Measurements from ENCODE around the gene ACOT13. TPM values are rescaled to one million over a fixed set of nuclear protein-coding genes. Genes with fewer than 3 reads are reported as not detected.

ACOT13 gene
- total and polyA plus RNA-seq, 2 donors (not counting 1 experiment from before 2014, with no cell fraction given), result 3.6 to 6.6 TPM

DNA sequence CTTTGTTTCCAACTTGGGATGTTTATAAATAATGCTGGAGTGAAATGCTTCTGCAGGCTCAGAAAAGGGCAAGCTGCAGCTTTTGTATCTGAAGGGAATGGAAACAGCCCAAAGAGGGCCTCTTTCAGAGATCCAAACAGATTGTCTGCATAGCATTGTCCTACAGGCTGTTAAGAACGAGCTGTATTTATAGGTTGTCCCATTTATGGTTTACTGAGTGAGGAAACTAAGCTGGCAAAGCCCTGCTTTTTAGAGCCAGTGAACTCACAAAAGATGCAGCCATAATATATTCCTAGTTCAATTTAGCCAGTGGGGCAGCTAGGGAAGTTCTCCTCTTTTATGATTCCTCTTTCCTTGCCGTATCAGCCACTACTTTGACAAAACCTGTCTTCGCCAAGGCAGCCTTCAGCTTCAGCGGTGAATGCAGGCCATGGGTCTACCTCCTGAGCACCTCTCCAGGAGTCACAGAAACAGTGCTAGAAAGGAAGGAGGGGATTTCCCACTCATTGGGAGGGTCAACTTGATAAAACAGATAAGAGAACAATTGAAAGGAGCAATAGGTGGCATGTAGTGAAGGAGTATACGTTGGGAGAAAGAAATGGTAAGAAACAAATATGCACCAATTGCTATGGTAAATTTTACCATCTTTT, 35.9 kb upstream of the ACOT13 start:
- no peaks in the 10 kb centered on the region for H3K4me1 ChIP-seq (ENCODE audit: control insufficient read depth in 2 of 2, insufficient read depth in 2 of 2, low read length in 2 of 2)
- peaks cover 2 to 4% (median 3%) of the 10 kb centered on the region in 3 donors for H3K9me3 ChIP-seq (ENCODE audit: control extremely low read depth in 1 of 3, control insufficient read depth in 2 of 3, insufficient read depth in 1 of 3, low read length in 2 of 3)
- H3K27ac ChIP-seq (ENCODE audit: low read length in 2 of 2), result no peak overlapping the region
- Mint-ChIP-seq H3K9me3 (ENCODE audit: insufficient read depth) (no peaks in the 10 kb centered on the region), H3K4me3 (no peak overlapping the region), H3K27ac (no peak overlapping the region), H3K4me1 (no peaks in the 10 kb centered on the region), H3K27me3 (peaks cover 13% of the 10 kb centered on the region)
- H3K79me2 ChIP-seq (ENCODE audit: control insufficient read depth, insufficient read depth, low read length), result no peaks in the 10 kb centered on the region
- no peaks in the 10 kb centered on the region for H3K36me3 ChIP-seq (replicated peaks in 1 of 2; ENCODE audit: control extremely low read depth in 1 of 2, control insufficient read depth in 1 of 2, extremely low read depth in 1 of 2, insufficient read depth in 2 of 2, low read length in 1 of 2)
- intact Hi-C loops (cut with micrococcal nuclease), result no loop called here
- DNase-seq (no peak), ATAC-seq (ENCODE audit: low read depth) (no peak)
- ChIA-PET POLR2A (no interaction called here), CTCF (interaction anchor here (0.6 to 1.6 kb wide), 2 partner anchors 49 to 496 kb away, joined by 3 to 5 read pairs; no protein-coding TSS in a partner anchor)
- peaks cover 0 to 6% (median 0%) of the 10 kb centered on the region in 4 experiments for H3K27me3 ChIP-seq (replicated peaks in 1 of 4; ENCODE audit: control extremely low read depth in 1 of 4, control insufficient read depth in 3 of 4, insufficient read depth in 4 of 4, low read length in 3 of 4)
- no peaks in the 10 kb centered on the region for H4K20me1 ChIP-seq (ENCODE audit: control insufficient read depth, insufficient read depth, low read length, poor library complexity, severe bottlenecking)
- no peak overlapping the region for H3K9ac ChIP-seq (ENCODE audit: low read length)
- H3K4me3 ChIP-seq (ENCODE audit: control extremely low read depth in 1 of 5, extremely low read depth in 1 of 5, insufficient read depth in 1 of 5, low read depth in 2 of 5, low read length in 4 of 5), result no peak overlapping the region
- WGBS (ENCODE audit: insufficient coverage), result 100% methylated on average over 2 of the region's 5 CpGs
- H2AFZ ChIP-seq (ENCODE audit: insufficient read depth, low read depth, low read length, poor library complexity, severe bottlenecking), result no peak overlapping the region
- H3K4me2 ChIP-seq (replicated peaks; ENCODE audit: low read depth, low read length, poor library complexity, severe bottlenecking), result no peak overlapping the region
- no peak for TF ChIP-seq EZH2 (IDR thresholded peaks at IDR 0.05; ENCODE audit: borderline replicate concordance, insufficient read depth, low read depth, low read length, poor library complexity, severe bottlenecking)
- TF ChIP-seq, protein P1, sequence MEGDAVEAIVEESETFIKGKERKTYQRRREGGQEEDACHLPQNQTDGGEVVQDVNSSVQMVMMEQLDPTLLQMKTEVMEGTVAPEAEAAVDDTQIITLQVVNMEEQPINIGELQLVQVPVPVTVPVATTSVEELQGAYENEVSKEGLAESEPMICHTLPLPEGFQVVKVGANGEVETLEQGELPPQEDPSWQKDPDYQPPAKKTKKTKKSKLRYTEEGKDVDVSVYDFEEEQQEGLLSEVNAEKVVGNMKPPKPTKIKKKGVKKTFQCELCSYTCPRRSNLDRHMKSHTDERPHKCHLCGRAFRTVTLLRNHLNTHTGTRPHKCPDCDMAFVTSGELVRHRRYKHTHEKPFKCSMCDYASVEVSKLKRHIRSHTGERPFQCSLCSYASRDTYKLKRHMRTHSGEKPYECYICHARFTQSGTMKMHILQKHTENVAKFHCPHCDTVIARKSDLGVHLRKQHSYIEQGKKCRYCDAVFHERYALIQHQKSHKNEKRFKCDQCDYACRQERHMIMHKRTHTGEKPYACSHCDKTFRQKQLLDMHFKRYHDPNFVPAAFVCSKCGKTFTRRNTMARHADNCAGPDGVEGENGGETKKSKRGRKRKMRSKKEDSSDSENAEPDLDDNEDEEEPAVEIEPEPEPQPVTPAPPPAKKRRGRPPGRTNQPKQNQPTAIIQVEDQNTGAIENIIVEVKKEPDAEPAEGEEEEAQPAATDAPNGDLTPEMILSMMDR (IDR thresholded peaks at IDR 0.05), result no peak

DNA sequence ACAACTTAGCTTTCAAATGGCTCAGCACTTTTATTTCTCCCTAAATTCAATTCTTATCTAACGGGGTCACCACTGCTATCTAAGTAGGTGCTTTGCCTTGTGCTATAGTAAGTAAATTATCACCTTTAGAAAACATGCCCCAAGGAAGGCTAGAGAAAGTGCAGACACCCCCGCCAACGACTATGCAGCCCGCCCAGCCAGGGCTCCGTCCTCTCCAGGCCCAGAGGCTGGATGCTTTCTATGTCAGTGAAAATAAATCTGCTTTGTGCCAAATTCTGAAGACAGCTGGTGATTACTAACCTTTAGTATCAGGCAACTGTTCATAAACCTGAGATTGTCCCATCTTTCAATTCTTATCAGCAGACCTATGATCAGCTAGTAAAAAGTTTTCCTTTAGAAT, 35.2 kb upstream of the ACOT13 start:
- H3K79me2 ChIP-seq (ENCODE audit: control insufficient read depth, insufficient read depth, low read length), result no peaks in the 10 kb centered on the region
- H3K4me2 ChIP-seq (replicated peaks; ENCODE audit: low read depth, low read length, poor library complexity, severe bottlenecking), result no peak overlapping the region
- H3K9me3 ChIP-seq (ENCODE audit: control extremely low read depth in 1 of 3, control insufficient read depth in 2 of 3, insufficient read depth in 1 of 3, low read length in 2 of 3), result peaks cover 2 to 4% (median 3%) of the 10 kb centered on the region in 3 donors
- no peaks in the 10 kb centered on the region for H3K36me3 ChIP-seq (replicated peaks in 1 of 2; ENCODE audit: control extremely low read depth in 1 of 2, control insufficient read depth in 1 of 2, extremely low read depth in 1 of 2, insufficient read depth in 2 of 2, low read length in 1 of 2)
- ChIA-PET CTCF (interaction anchor here (1.6 kb wide), 1 partner anchor 50 kb away, joined by 5 read pairs; no protein-coding TSS in a partner anchor), POLR2A (no interaction called here)
- H4K20me1 ChIP-seq (ENCODE audit: control insufficient read depth, insufficient read depth, low read length, poor library complexity, severe bottlenecking), result no peaks in the 10 kb centered on the region
- H3K4me3 ChIP-seq (ENCODE audit: control extremely low read depth in 1 of 5, extremely low read depth in 1 of 5, insufficient read depth in 1 of 5, low read depth in 2 of 5, low read length in 4 of 5), result no peak overlapping the region
- H3K9ac ChIP-seq (ENCODE audit: low read length), result no peak overlapping the region
- no peak for ATAC-seq (ENCODE audit: low read depth)
- intact Hi-C loops (cut with micrococcal nuclease), result no loop called here
- no peak overlapping the region for H2AFZ ChIP-seq (ENCODE audit: insufficient read depth, low read depth, low read length, poor library complexity, severe bottlenecking)
- Mint-ChIP-seq H3K4me1 (no peaks in the 10 kb centered on the region), H3K4me3 (no peak overlapping the region), H3K27me3 (peaks cover 12% of the 10 kb centered on the region), H3K27ac (no peak overlapping the region), H3K9me3 (ENCODE audit: insufficient read depth) (no peaks in the 10 kb centered on the region)
- TF ChIP-seq, protein P1 (IDR thresholded peaks at IDR 0.05), result no peak
- no peak for TF ChIP-seq EZH2 (IDR thresholded peaks at IDR 0.05; ENCODE audit: borderline replicate concordance, insufficient read depth, low read depth, low read length, poor library complexity, severe bottlenecking)
- peaks cover 0 to 6% (median 0%) of the 10 kb centered on the region in 4 experiments for H3K27me3 ChIP-seq (replicated peaks in 1 of 4; ENCODE audit: control extremely low read depth in 1 of 4, control insufficient read depth in 3 of 4, insufficient read depth in 4 of 4, low read length in 3 of 4)
- no peaks in the 10 kb centered on the region for H3K4me1 ChIP-seq (ENCODE audit: control insufficient read depth in 2 of 2, insufficient read depth in 2 of 2, low read length in 2 of 2)
- no peak overlapping the region for H3K27ac ChIP-seq (ENCODE audit: low read length in 2 of 2)
- 0% methylated on average over 1 of the region's 5 CpGs for WGBS (ENCODE audit: insufficient coverage)
- no peak for DNase-seq
